Measurements from ENCODE around the gene POLR3B. TPM values are rescaled to one million over a fixed set of nuclear protein-coding genes. Genes with fewer than 3 reads are reported as not detected.

POLR3B gene
- polyA plus RNA-seq, 1 donor (not counting 4 experiments of a cell fraction or from before 2014, with no cell fraction given): 13.9 TPM

DNA sequence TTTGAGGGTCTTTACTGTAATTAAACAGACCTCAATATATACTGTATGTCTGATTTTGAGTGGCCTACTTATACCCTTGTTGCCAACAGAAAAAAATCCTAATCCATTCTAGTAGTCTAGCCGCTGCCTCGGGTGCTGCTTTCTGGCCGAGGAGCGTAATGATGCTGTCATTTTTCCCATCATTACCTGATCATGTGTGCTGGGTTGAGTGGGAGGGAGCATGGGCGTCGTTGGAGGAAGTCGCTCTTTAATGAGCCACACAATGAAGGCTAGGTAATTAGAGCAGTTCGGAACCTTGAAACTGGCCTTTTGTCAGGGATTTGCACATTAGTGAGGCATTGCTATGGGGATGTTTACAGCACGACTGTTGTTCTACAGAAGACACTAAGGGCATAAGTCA is 149.1 kb downstream of the POLR3B start:
- H3K4me1 ChIP-seq (ENCODE audit: control insufficient read depth, extremely low read depth, insufficient read depth, low read length): no peaks in the 10 kb centered on the region
- no peaks in the 10 kb centered on the region for H3K9me1 ChIP-seq (ENCODE audit: control insufficient read depth, extremely low read depth, insufficient read depth, low read length)
- no peak overlapping the region for H3K27ac ChIP-seq (ENCODE audit: control insufficient read depth, insufficient read depth, low read length)
- no peak overlapping the region for H3K4me2 ChIP-seq (ENCODE audit: control insufficient read depth, extremely low read depth, insufficient read depth, low read depth, low read length)
- TF ChIP-seq CTCF (optimal IDR thresholded peaks at IDR 0.05 in 1 of 3, IDR thresholded peaks at IDR 0.05 in 1 of 3, conservative IDR thresholded peaks at IDR 0.05 in 1 of 3; ENCODE audit: extremely low read depth in 1 of 3, insufficient read depth in 2 of 3, low read length in 3 of 3) (no peak), EZH2 (IDR thresholded peaks at IDR 0.05; ENCODE audit: low read length) (no peak)
- DNase-seq (ENCODE audit: low read depth, low spot score): no peak
- peaks cover 3 to 8% of the 10 kb centered on the region in 2 experiments for H3K36me3 ChIP-seq (ENCODE audit: control insufficient read depth in 2 of 2, extremely low read depth in 1 of 2, insufficient read depth in 2 of 2, low read length in 2 of 2)
- no peaks in the 10 kb centered on the region for H3K9me3 ChIP-seq (ENCODE audit: control insufficient read depth, low read depth, low read length)
- dilution Hi-C loops (cut with MboI; ENCODE audit: extremely low pct_ligation_motif_present, low sequenced_read_pairs): no loop called here
- no peak overlapping the region for H2AFZ ChIP-seq (ENCODE audit: control insufficient read depth, low read length)
- FAIRE-seq: no peak
- no peaks in the 10 kb centered on the region for H3K27me3 ChIP-seq (ENCODE audit: control insufficient read depth, extremely low read depth, insufficient read depth, low read length)
- H4K20me1 ChIP-seq (ENCODE audit: control insufficient read depth, extremely low read depth, insufficient read depth, low read length): no peaks in the 10 kb centered on the region
- H3K9ac ChIP-seq (ENCODE audit: control insufficient read depth, extremely low read depth, insufficient read depth, low read length): no peak overlapping the region
- no peaks in the 10 kb centered on the region for H3K79me2 ChIP-seq (ENCODE audit: control insufficient read depth, insufficient read depth, low read length)
- H3K4me3 ChIP-seq (ENCODE audit: control insufficient read depth in 2 of 3, extremely low read depth in 1 of 3, insufficient read depth in 2 of 3, low read depth in 1 of 3, low read length in 3 of 3): no peak overlapping the region

DNA sequence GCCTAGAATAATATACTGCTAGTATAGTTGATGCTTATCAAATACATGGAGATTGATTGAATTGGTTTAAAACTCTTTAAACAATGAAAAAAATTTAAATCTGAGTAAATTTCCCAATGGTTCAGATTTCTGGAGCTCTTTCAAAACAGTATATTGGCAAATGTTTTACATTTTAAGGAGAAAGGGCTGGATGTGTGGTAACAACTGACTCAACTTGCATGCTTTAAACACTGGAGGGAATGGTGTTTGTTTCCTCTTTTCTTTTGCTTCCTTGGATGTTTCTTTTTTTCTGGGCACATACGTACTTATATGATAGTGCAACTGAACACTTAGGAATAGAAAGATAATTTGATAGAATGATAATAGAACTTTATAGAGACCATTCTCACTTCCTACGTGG is 151.4 kb downstream of the POLR3B start:
- Histone ChIP-seq H3K4me1 (ENCODE audit: control insufficient read depth, extremely low read depth, insufficient read depth, low read length) (no peaks in the 10 kb centered on the region), H3K4me3 (ENCODE audit: control insufficient read depth in 2 of 3, extremely low read depth in 1 of 3, insufficient read depth in 2 of 3, low read depth in 1 of 3, low read length in 3 of 3) (no peak overlapping the region), H3K27ac (ENCODE audit: control insufficient read depth, insufficient read depth, low read length) (no peak overlapping the region), H3K9me1 (ENCODE audit: control insufficient read depth, extremely low read depth, insufficient read depth, low read length) (no peaks in the 10 kb centered on the region), H2AFZ (ENCODE audit: control insufficient read depth, low read length) (no peak overlapping the region), H3K9me3 (ENCODE audit: control insufficient read depth, low read depth, low read length) (no peaks in the 10 kb centered on the region), H4K20me1 (ENCODE audit: control insufficient read depth, extremely low read depth, insufficient read depth, low read length) (no peaks in the 10 kb centered on the region), H3K9ac (ENCODE audit: control insufficient read depth, extremely low read depth, insufficient read depth, low read length) (no peak overlapping the region), H3K36me3 (ENCODE audit: control insufficient read depth in 2 of 2, extremely low read depth in 1 of 2, insufficient read depth in 2 of 2, low read length in 2 of 2) (peaks cover 3 to 5% of the 10 kb centered on the region in 2 experiments), H3K27me3 (ENCODE audit: control insufficient read depth, extremely low read depth, insufficient read depth, low read length) (no peaks in the 10 kb centered on the region), H3K79me2 (ENCODE audit: control insufficient read depth, insufficient read depth, low read length) (no peaks in the 10 kb centered on the region), H3K4me2 (ENCODE audit: control insufficient read depth, extremely low read depth, insufficient read depth, low read depth, low read length) (no peak overlapping the region)
- FAIRE-seq: no peak
- dilution Hi-C loops (cut with MboI; ENCODE audit: extremely low pct_ligation_motif_present, low sequenced_read_pairs): no loop called here
- no peak for TF ChIP-seq CTCF (optimal IDR thresholded peaks at IDR 0.05 in 1 of 3, IDR thresholded peaks at IDR 0.05 in 1 of 3, conservative IDR thresholded peaks at IDR 0.05 in 1 of 3; ENCODE audit: extremely low read depth in 1 of 3, insufficient read depth in 2 of 3, low read length in 3 of 3)
- no peak for TF ChIP-seq EZH2 (IDR thresholded peaks at IDR 0.05; ENCODE audit: low read length)
- DNase-seq (ENCODE audit: low read depth, low spot score): no peak

Measured in keratinocyte (primary cell).